Measurements from ENCODE around the gene TMEM176B. TPM values are rescaled to one million over a fixed set of nuclear protein-coding genes. Genes with fewer than 3 reads are reported as not detected.

Gene TMEM176B
- total and polyA plus RNA-seq, 2 donors (not counting 1 experiment from before 2014, with no cell fraction given) = 0.25 to 1.4 TPM

GRCh38 chr7:150847536-150847935, 47.4 kb upstream of the TMEM176B start:
- no peaks in the 10 kb centered on the region for H3K79me2 ChIP-seq (ENCODE audit: control insufficient read depth, insufficient read depth, low read length)
- no peaks in the 10 kb centered on the region for H4K20me1 ChIP-seq (ENCODE audit: control insufficient read depth, insufficient read depth, low read length, poor library complexity, severe bottlenecking)
- H3K4me3 ChIP-seq (ENCODE audit: control extremely low read depth in 1 of 5, extremely low read depth in 1 of 5, insufficient read depth in 1 of 5, low read depth in 2 of 5, low read length in 4 of 5) = no peak overlapping the region
- H3K9me3 ChIP-seq (ENCODE audit: control extremely low read depth in 1 of 3, control insufficient read depth in 2 of 3, insufficient read depth in 1 of 3, low read length in 2 of 3) = peaks cover 0 to under 1% (median 0%) of the 10 kb centered on the region in 3 donors
- Mint-ChIP-seq H3K4me1 (no peaks in the 10 kb centered on the region), H3K9me3 (ENCODE audit: insufficient read depth) (no peaks in the 10 kb centered on the region), H3K27ac (no peak overlapping the region), H3K4me3 (no peak overlapping the region), H3K27me3 (peaks cover 29% of the 10 kb centered on the region)
- ChIA-PET POLR2A (no interaction called here), CTCF (no interaction called here)
- 87% methylated on average over 5 of the region's 5 CpGs for WGBS (ENCODE audit: insufficient coverage)
- no peak overlapping the region for H3K27ac ChIP-seq (ENCODE audit: low read length in 2 of 2)
- H2AFZ ChIP-seq (ENCODE audit: insufficient read depth, low read depth, low read length, poor library complexity, severe bottlenecking) = no peak overlapping the region
- ATAC-seq (ENCODE audit: low read depth) (no peak), DNase-seq (no peak)
- H3K4me2 ChIP-seq (replicated peaks; ENCODE audit: low read depth, low read length, poor library complexity, severe bottlenecking) = no peak overlapping the region
- TF ChIP-seq EZH2 (IDR thresholded peaks at IDR 0.05; ENCODE audit: borderline replicate concordance, insufficient read depth, low read depth, low read length, poor library complexity, severe bottlenecking) (no peak), CTCF (IDR thresholded peaks at IDR 0.05) (no peak)
- intact Hi-C loops (cut with micrococcal nuclease) = no loop called here
- peaks cover 0 to 6% (median 1%) of the 10 kb centered on the region in 4 experiments for H3K27me3 ChIP-seq (replicated peaks in 1 of 4; ENCODE audit: control extremely low read depth in 1 of 4, control insufficient read depth in 3 of 4, insufficient read depth in 4 of 4, low read length in 3 of 4)
- no peaks in the 10 kb centered on the region for H3K36me3 ChIP-seq (replicated peaks in 1 of 2; ENCODE audit: control extremely low read depth in 1 of 2, control insufficient read depth in 1 of 2, extremely low read depth in 1 of 2, insufficient read depth in 2 of 2, low read length in 1 of 2)
- H3K4me1 ChIP-seq (ENCODE audit: control insufficient read depth in 2 of 2, insufficient read depth in 2 of 2, low read length in 2 of 2) = no peaks in the 10 kb centered on the region
- H3K9ac ChIP-seq (ENCODE audit: low read length) = no peak overlapping the region

GRCh38 chr7:150846291-150847115, 46.3 kb upstream of the TMEM176B start:
- no peak overlapping the region for H3K27ac ChIP-seq (ENCODE audit: low read length in 2 of 2)
- no peaks in the 10 kb centered on the region for H4K20me1 ChIP-seq (ENCODE audit: control insufficient read depth, insufficient read depth, low read length, poor library complexity, severe bottlenecking)
- no peak overlapping the region for H2AFZ ChIP-seq (ENCODE audit: insufficient read depth, low read depth, low read length, poor library complexity, severe bottlenecking)
- WGBS (ENCODE audit: insufficient coverage) = 91% methylated on average over 12 of the region's 14 CpGs
- ATAC-seq (ENCODE audit: low read depth) (no peak), DNase-seq (no peak)
- CTCF ChIA-PET = no interaction called here
- Mint-ChIP-seq H3K9me3 (ENCODE audit: insufficient read depth) (no peaks in the 10 kb centered on the region), H3K4me1 (no peaks in the 10 kb centered on the region), H3K27me3 (peaks cover 21% of the 10 kb centered on the region), H3K4me3 (no peak overlapping the region), H3K27ac (no peak overlapping the region)
- H3K4me3 ChIP-seq (ENCODE audit: control extremely low read depth in 1 of 5, extremely low read depth in 1 of 5, insufficient read depth in 1 of 5, low read depth in 2 of 5, low read length in 4 of 5) = no peak overlapping the region
- H3K36me3 ChIP-seq (replicated peaks in 1 of 2; ENCODE audit: control extremely low read depth in 1 of 2, control insufficient read depth in 1 of 2, extremely low read depth in 1 of 2, insufficient read depth in 2 of 2, low read length in 1 of 2) = no peaks in the 10 kb centered on the region
- intact Hi-C loops (cut with micrococcal nuclease) = no loop called here
- H3K9ac ChIP-seq (ENCODE audit: low read length) = no peak overlapping the region
- H3K79me2 ChIP-seq (ENCODE audit: control insufficient read depth, insufficient read depth, low read length) = no peaks in the 10 kb centered on the region
- no peak overlapping the region for H3K4me2 ChIP-seq (replicated peaks; ENCODE audit: low read depth, low read length, poor library complexity, severe bottlenecking)
- H3K9me3 ChIP-seq (ENCODE audit: control extremely low read depth in 1 of 3, control insufficient read depth in 2 of 3, insufficient read depth in 1 of 3, low read length in 2 of 3) = peaks cover 0 to 3% (median 0%) of the 10 kb centered on the region in 3 donors
- TF ChIP-seq CTCF (IDR thresholded peaks at IDR 0.05) (no peak), EZH2 (IDR thresholded peaks at IDR 0.05; ENCODE audit: borderline replicate concordance, insufficient read depth, low read depth, low read length, poor library complexity, severe bottlenecking) (no peak)
- H3K27me3 ChIP-seq (replicated peaks in 1 of 4; ENCODE audit: control extremely low read depth in 1 of 4, control insufficient read depth in 3 of 4, insufficient read depth in 4 of 4, low read length in 3 of 4) = peaks cover 0 to 3% (median 0%) of the 10 kb centered on the region in 4 experiments
- H3K4me1 ChIP-seq (ENCODE audit: control insufficient read depth in 2 of 2, insufficient read depth in 2 of 2, low read length in 2 of 2) = no peaks in the 10 kb centered on the region
- POLR2A ChIA-PET = no interaction called here

Data from B cell (primary cell).